DOHH2 (cell line): ENCODE data around the gene COX14.

Experiments used
- H3F3A ChIP-seq: fragments of 200-600 bp; sonication (generic), shearing (Covaris generic); 2 replicates; pipeline ENCODE4 v1.6.0; 2016; ENCODE audit warnings: antibody characterized with exemption, mild to moderate bottlenecking; ENCODE audit not compliant: control insufficient read depth, insufficient read depth
- H3K27ac ChIP-seq: fragments of 200-600 bp; sonication (generic); 2 replicates; pipeline ENCODE4 v1.5.1; 2014; ENCODE audit warnings: low read depth, mild to moderate bottlenecking, low read length, moderate library complexity
- H3K27me3 ChIP-seq: fragments of 200-600 bp; sonication (generic); 2 replicates; pipeline ENCODE4 v1.6.1; 2014; ENCODE audit warnings: mild to moderate bottlenecking, low read length, mixed read lengths; ENCODE audit not compliant: control insufficient read depth
- H3K36me3 ChIP-seq: fragments of 200-600 bp; sonication (generic); 2 replicates; pipeline ENCODE4 v1.6.1; 2014; ENCODE audit warnings: mild to moderate bottlenecking, low read length, moderate library complexity, mixed read lengths; ENCODE audit not compliant: control insufficient read depth
- H3K4me1 ChIP-seq: fragments of 200-600 bp; sonication (generic); 2 replicates; pipeline ENCODE4 v1.6.1; 2014; ENCODE audit warnings: mild to moderate bottlenecking, low read length, mixed read lengths; ENCODE audit not compliant: control insufficient read depth
- H3K4me2 ChIP-seq: fragments of 200-600 bp; sonication (generic); 2 replicates; pipeline ENCODE4 v1.6.0; 2014; ENCODE audit warnings: mild to moderate bottlenecking, low read length, moderate library complexity
- H3K4me3 ChIP-seq: fragments of 200-600 bp; sonication (generic); 2 replicates; pipeline ENCODE4 v1.5.1; 2014; ENCODE audit warnings: mild to moderate bottlenecking, low read length, mixed read lengths
- H3K79me2 ChIP-seq: fragments of 200-600 bp; sonication (generic); 2 replicates; pipeline ENCODE4 v1.6.1; 2014; ENCODE audit warnings: mild to moderate bottlenecking, low read length, mixed read lengths; ENCODE audit not compliant: control insufficient read depth
- H3K9me2 ChIP-seq: fragments of 200-600 bp; sonication (generic); replicated peaks from 2 replicates; pipeline ENCODE4 v1.6.1; 2014; ENCODE audit warnings: mild to moderate bottlenecking, low read length, mixed read lengths; ENCODE audit not compliant: control insufficient read depth
- H3K9me3 ChIP-seq: fragments of 200-600 bp; sonication (generic); 2 replicates; pipeline ENCODE4 v1.6.1; 2014; ENCODE audit warnings: antibody characterized with exemption, low read length, mixed read lengths; ENCODE audit not compliant: control insufficient read depth, insufficient read depth
- H4K20me1 ChIP-seq: fragments of 200-600 bp; sonication (generic); 2 replicates; pipeline ENCODE4 v1.6.0; 2014; ENCODE audit warnings: low read depth, mild to moderate bottlenecking, antibody characterized with exemption, low read length, moderate library complexity; ENCODE audit not compliant: control insufficient read depth, insufficient read depth
- CTCF ChIP-seq: fragments of 200-600 bp; sonication (generic); IDR thresholded peaks from one replicate; pipeline ENCODE4 v1.5.1; 2014; ENCODE audit warnings: antibody characterized with exemption, mild to moderate bottlenecking, low read depth, low read length; ENCODE audit not compliant: poor library complexity, severe bottlenecking
- EZH2phosphoT487 ChIP-seq: fragments of 200-600 bp; sonication (generic); IDR thresholded peaks from 2 replicates; pipeline ENCODE4 v1.6.1; 2017; ENCODE audit warnings: borderline replicate concordance, mild to moderate bottlenecking, antibody characterized with exemption, low read length, moderate library complexity, mixed read lengths

The COX14 gene

GRCh38 chr12:50112456-50113218 lies 601 bp downstream of the COX14 start:
- Histone ChIP-seq H3K4me1 (peaks cover 31% of the 10 kb centered on the region), H3K9me3 (no peaks in the 10 kb centered on the region), H3K79me2 (peaks cover 54% of the 10 kb centered on the region), H3K27ac (peak overlapping the region; percentile 72), H3K36me3 (peaks cover 17% of the 10 kb centered on the region), H3K4me2 (peak overlapping the region; percentile 76), H3K27me3 (no peaks in the 10 kb centered on the region), H4K20me1 (no peaks in the 10 kb centered on the region), H3K9me2 (no peaks in the 10 kb centered on the region), H3K4me3 (peak overlapping the region; percentile 92), H3F3A (peaks cover 6% of the 10 kb centered on the region; the same call in 1 of the 2 replicates)
- TF ChIP-seq CTCF: no peak
- no peak for TF ChIP-seq EZH2phosphoT487

- no peaks in the 10 kb centered on the region for H4K20me1 ChIP-seq
- no peaks in the 10 kb centered on the region for H3K9me2 ChIP-seq
- H3K4me2 ChIP-seq: no peak overlapping the region
- H3K27ac ChIP-seq: no peak overlapping the region
- no peak for TF ChIP-seq CTCF
- TF ChIP-seq EZH2phosphoT487: no peak
- peaks cover 40% of the 10 kb centered on the region for H3K36me3 ChIP-seq
- peaks cover 10% of the 10 kb centered on the region; the same call in 1 of the 2 replicates for H3K4me1 ChIP-seq
- no peak overlapping the region for H3K4me3 ChIP-seq
- peaks cover 70% of the 10 kb centered on the region for H3K79me2 ChIP-seq
- no peaks in the 10 kb centered on the region for H3F3A ChIP-seq
- H3K9me3 ChIP-seq: no peaks in the 10 kb centered on the region
- H3K27me3 ChIP-seq: no peaks in the 10 kb centered on the region
Observed at GRCh38 chr12:50117057-50117622, 5.1 kb downstream of the COX14 start.

- no peak overlapping the region for H3K27ac ChIP-seq
- TF ChIP-seq EZH2phosphoT487: no peak
- TF ChIP-seq CTCF: no peak
- H3K9me2 ChIP-seq: no peaks in the 10 kb centered on the region
- H3K27me3 ChIP-seq: no peaks in the 10 kb centered on the region
- H3K36me3 ChIP-seq: peaks cover 53% of the 10 kb centered on the region
- no peaks in the 10 kb centered on the region for H3F3A ChIP-seq
- peaks cover 48% of the 10 kb centered on the region for H3K79me2 ChIP-seq
- no peak overlapping the region for H3K4me2 ChIP-seq
- H3K4me1 ChIP-seq: peaks cover 1% of the 10 kb centered on the region; the same call in 1 of the 2 replicates
- H3K4me3 ChIP-seq: no peak overlapping the region
- H3K9me3 ChIP-seq: no peaks in the 10 kb centered on the region
- H4K20me1 ChIP-seq: no peaks in the 10 kb centered on the region
Observed at GRCh38 chr12:50119387-50119786, 7.4 kb downstream of the COX14 start.
